Stimulated activated CD4-positive, alpha-beta T cell treated with anti-CD3 and anti-CD28 coated beads, TNF-alpha, amount 100 ng/mL, for 1 hour (primary cell): Measurements from ENCODE around the gene DDB1.

Experiments
- DNase-seq, 3 donors: peaks; one replicate each; pipeline ENCODE4 v3.0.0-alpha.2; 2020; ENCODE audit warnings: low read depth in 3 of 3, low spot score in 1 of 3

Gene DDB1

GRCh38 chr11:61356706-61357105 is 23.8 kb upstream of the DDB1 start:
- no peak for DNase-seq

DNA sequence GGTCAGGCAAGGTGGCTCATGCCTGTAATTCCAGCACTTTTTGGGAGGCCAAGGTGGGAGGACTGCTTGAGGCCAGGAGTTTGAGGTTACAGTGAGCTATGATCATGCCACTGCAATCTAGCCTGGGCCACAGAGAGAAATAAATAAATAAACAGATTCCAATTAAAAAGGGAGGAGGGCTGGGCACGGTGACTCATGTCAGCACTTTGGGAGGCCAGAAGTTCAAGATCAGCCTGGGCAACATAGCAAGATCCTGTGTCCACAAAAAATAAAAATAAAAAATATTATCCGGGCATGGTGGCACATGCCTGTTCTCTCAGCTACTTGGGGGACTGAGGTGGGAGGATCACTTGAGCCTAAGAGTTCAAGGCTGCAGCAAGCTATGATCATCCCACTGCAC is 21.3 kb upstream of the DDB1 start:
- DNase-seq = no peak

DNA sequence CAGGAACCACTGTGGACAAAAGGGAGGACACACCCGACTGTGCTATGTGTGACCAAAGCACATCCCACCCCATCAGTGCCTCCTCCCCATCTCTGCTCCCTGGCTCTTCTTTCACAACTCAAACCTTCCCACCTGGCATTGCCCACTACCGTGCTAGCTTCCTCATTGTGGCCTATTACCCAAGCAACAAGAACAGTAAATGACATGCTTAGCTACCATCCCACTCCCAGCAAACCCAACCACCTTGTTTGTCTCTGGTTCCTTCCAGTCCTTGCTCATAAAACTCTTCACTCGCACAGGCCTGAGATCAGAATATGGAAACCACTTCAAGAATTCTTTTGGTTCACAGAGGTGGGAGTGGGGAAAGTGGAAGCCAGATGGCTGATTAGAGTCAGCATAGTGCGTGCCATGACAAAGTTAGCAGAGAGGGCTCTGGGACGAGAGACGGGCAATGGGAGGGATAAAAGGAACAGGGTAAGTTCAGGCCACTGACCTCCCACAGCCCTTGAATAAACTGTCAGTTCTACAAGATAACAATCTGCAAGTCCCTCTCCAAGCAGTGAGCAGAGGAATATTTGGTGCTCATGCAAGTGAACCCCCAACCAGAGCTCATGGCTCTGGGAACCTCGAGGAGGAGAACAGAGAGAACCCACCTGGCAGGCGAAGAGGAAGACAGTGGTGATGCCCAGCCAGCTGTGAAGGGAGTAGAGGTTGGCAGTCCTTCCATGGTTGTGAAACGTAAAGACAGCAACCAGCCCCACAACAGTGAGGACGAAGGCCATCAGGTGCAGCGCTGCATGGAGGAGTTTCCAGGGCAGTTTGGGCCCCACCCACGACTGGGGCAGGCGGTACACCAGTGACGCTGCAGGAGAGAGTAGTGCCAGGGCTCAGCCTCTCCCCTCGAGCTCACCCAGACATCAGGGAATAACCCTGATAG is 20.5 kb upstream of the DDB1 start:
- no peak for DNase-seq

GRCh38 chr11:61352038-61352437 is 19.1 kb upstream of the DDB1 start:
- no peak for DNase-seq

DNA sequence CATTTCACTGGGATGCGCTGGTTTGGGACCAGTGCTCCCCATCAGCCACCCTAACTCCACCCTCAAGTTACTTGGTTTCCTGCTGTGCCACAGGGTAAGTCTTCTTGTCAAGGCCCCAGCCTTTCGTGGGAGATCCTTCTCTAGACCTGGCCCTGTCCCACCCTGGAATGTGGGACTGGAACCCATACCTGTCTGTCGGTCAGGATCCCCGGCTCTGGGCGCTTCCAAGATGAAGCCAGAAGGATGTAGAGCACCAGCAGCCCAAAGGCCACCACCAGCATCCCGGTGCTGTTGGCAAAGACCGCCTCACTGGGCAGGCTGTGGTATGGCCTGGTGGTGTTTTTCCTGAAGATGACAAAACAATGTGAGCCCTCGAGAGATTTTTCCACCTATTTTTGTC is 17.9 kb upstream of the DDB1 start:
- DNase-seq = no peak

DNA sequence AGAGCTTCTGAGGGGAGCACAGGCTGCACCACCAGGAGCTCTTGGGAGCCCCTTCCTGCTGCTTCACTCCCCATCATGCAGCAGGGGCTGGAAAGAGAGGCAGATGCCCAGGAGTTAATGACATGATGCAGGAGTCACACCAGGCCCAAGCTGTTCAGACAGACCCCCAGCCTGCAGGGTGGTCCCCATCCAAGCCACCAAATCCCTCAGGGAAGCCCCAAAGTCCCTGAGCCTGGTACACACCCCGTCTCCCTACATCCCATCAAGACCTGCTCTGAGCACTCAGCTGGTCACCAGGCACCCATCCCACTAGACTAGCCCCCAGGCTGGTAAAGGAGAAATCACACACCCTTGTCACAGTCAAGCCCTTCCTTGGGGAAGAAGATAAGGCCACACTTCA is 17.4 kb upstream of the DDB1 start:
- no peak for DNase-seq

DNA sequence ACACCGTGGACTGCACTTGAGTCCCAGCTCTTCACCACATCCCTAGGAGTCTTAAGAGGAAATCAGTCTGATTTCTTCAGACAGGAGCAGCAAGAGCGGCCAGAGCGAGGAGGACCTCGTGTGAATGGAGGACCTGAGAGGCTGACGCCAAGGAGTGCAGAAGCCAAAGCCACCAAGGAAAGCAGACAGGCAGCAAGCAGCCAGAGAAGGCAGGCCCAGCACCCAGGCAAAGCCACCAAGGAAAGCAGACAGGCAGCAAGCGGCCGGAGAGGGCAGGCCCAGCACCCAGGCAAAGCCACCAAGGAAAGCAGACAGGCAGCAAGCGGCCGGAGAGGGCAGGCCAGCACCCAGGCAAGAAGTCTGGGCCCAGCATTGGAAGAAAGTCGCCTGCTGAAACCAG is 17.0 kb upstream of the DDB1 start:
- DNase-seq = no peak

DNA sequence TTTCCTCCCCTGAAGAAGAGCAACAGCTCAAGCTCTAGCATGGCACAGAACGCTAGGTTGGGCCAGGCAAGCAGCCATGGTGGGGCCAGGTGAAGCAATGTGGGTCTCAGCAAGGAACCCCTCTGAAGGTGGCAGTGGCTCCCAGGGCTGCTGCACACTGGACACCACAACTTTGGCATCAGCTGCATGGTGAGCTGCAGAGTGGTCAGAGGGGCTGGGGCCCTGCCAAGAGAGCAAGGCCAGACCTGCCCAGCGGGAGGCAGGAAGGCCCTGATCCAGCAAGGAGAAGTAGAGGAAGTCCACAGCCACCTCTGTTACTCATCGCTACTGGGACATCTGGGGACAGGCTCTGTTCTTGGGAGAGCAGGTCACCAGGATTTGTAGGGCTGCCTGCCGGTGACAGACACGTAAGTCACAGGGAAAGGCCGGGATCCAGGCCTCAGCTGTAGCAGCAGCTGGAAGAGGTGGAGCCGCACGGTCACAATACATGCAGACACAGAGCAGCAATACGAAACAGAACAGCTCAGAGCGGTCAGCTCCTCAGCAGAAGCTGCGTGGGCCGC is 16.4 kb upstream of the DDB1 start:
- DNase-seq = no peak

DNA sequence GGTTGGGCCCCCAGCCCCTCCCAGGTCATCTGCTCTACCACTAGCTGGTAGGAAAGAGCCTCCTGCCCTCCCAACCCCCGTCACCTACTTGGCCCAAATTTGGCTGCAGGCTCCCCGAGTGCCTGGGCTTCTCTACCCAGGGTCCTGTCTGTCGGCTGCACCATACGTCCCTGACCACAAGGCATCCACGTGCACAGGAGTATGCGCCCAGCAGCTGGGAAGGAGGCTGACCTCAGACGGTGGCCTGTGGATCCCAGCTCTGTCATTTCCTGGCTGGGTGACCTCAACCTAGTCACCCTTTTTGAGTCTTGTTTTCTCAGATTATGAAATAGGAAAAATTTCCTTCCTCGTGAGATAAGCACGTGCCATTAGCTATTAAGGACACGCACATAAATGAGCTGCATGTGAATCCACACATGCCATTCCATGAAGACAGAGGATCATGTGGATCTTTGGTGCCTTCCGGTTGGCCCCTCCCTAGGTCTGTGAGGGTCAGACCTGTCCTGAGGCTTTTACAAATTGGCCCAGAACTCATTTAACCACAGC is 15.1 kb upstream of the DDB1 start:
- DNase-seq = no peak

- DNase-seq = no peak
These were observed 13.3 kb upstream of the DDB1 start for GRCh38 chr11:61345954-61346843.

GRCh38 chr11:61345170-61345610 is 12.3 kb upstream of the DDB1 start:
- no peak for DNase-seq

- no peak for DNase-seq
These were observed 11.2 kb upstream of the DDB1 start for GRCh38 chr11:61343792-61344745.

GRCh38 chr11:61342207-61342803 is 9.4 kb upstream of the DDB1 start:
- no peak for DNase-seq

DNA sequence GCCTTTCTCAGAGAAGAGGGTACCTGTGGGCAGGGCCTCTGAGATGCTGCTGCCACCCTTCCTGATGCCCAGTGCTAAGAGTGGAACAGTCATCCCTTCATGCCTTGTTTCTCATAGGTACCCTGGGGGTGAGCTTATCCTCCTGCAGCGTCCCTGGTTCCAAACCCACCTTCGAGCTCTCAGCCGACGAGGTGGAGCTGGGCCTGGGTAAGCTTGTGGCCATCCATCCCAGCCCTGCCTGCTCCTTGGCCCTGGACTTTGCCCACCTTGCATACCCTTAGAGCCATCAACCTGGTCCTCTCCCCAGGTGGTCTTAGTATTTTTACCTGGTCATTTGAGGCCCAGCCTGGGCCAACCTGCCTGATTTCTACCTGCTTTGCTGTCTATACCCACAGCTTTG is 8.8 kb upstream of the DDB1 start:
- no peak for DNase-seq

DNA sequence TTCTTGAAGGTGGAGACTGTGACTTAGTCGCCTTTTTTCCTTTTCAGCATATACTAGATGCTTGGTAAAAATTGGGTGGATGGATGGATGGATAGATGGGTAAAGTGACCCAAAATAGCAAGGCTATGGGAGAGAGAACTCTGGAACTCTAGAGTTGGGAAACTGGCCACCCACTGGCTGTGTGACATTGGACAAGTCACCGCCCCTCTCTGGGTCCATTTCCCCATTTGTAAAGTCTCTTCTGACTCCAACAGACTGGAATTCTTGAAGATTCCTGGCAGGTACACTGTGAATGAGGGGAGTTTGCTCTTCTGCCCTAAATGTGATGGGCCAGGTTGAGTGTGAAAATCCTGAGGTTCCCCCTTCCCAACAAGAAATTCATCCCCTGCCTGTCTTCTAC is 8.1 kb upstream of the DDB1 start:
- no peak for DNase-seq

DNA sequence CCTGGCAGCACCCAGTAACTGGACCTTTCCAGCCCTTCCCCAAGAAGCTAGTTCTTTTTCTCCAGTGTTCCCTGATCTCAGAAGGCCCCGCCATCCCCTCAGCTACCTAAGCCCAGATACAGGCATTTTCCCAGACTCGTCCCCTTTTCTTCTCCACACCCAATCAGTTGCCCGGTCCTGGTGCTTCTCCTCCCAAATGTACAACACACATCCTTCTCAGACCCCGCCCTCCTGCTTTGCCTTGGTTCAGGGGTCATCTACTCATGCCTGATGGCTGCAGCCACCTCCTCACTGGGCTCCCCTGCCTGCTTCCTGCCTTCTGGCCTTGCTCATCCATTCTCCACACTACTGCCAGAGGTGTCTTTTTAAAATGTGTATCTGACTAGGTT is 6.6 kb upstream of the DDB1 start:
- no peak for DNase-seq

DNA sequence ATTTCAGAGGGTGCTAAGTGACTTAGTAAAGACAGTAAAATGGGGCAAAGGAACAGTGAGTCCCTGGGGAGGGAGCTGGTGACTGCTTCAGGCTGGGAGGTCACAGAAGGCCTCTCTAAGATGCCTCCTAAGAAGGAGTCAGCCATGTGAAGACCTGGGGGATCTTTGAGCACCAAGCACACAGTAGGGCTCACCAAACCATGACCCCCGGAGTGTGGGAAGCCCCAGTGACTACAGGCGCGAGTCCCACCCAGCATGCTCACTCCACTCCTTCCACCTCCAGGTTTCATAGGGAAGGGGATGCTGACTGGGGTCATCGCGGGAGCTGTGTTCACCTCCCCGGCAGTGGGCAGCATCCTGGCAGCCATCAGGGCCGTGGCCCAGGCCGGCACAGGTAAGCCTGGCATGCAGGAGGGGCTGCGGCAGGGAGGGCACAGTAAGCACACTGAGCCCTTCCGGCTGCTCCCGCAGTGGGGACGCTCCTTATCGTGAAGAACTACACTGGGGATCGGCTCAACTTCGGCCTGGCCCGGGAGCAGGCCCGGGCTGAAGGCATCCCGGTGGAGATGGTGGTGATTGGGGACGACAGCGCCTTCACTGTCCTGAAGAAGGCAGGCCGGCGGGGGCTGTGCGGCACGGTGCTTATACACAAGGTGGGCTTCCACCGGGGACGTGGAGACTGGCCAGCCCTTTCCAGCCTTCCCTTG is 6.0 kb upstream of the DDB1 start:
- no peak for DNase-seq

GRCh38 chr11:61337706-61338470 is 5.0 kb upstream of the DDB1 start:
- DNase-seq = no peak
